Fibroblast of lung (primary cell): ENCODE results near the gene GRIK5. TPM values are rescaled to one million over a fixed set of nuclear protein-coding genes. Genes with fewer than 3 reads are reported as not detected.

ENCODE experiments used
- DNase-seq, 2 donors: peaks; one replicate each; pipeline versions ENCODE4 v3.0.0 to v3.0.0-alpha.2; 2010; ENCODE audit warnings: low read depth in 2 of 2
- H2AFZ ChIP-seq: 2 replicates; pipeline ENCODE4 v1.5.1; 2012; ENCODE audit warnings: low read length, control low read depth, inconsistent platforms
- H3K27ac ChIP-seq: 2 replicates; pipeline ENCODE4 v1.5.1; 2011; ENCODE audit warnings: low read length, control low read depth; ENCODE audit not compliant: insufficient read depth
- H3K27me3 ChIP-seq: 2 replicates; pipeline ENCODE4 v1.5.1; 2011; ENCODE audit warnings: mild to moderate bottlenecking, low read length; ENCODE audit not compliant: control insufficient read depth, insufficient read depth
- H3K36me3 ChIP-seq: 2 replicates; pipeline ENCODE4 v1.5.1; 2011; ENCODE audit warnings: low read length; ENCODE audit not compliant: control insufficient read depth, insufficient read depth
- H3K4me1 ChIP-seq: 2 replicates; pipeline ENCODE4 v1.5.1; 2011; ENCODE audit warnings: low read length; ENCODE audit not compliant: control insufficient read depth, insufficient read depth; ENCODE audit errors: extremely low read depth
- H3K4me2 ChIP-seq: 2 replicates; pipeline ENCODE4 v1.5.1; 2011; ENCODE audit warnings: low read length, control low read depth; ENCODE audit not compliant: insufficient read depth; ENCODE audit errors: extremely low read depth
- H3K4me3 ChIP-seq, 4 experiments: fragments of 200-600 bp in 1 of 4; sonication (generic) in 1 of 4; replicated peaks in 1 of 4; 2 replicates each; pipeline ENCODE4 v1.5.1; 2011 to 2016; ENCODE audit warnings: low read length in 4 of 4, low read depth in 3 of 4, mild to moderate bottlenecking in 3 of 4, control low read depth in 2 of 4, inconsistent platforms in 1 of 4, mixed read lengths in 1 of 4; ENCODE audit not compliant: insufficient read depth in 1 of 4; ENCODE audit errors: control extremely low read depth in 1 of 4
- H3K79me2 ChIP-seq: 2 replicates; pipeline ENCODE4 v1.5.1; 2012; ENCODE audit warnings: mild to moderate bottlenecking, low read length, inconsistent platforms; ENCODE audit not compliant: control insufficient read depth, insufficient read depth
- H3K9ac ChIP-seq: 2 replicates; pipeline ENCODE4 v1.5.1; 2011; ENCODE audit warnings: mild to moderate bottlenecking, low read length, control low read depth; ENCODE audit not compliant: insufficient read depth
- H3K9me3 ChIP-seq: 2 replicates; pipeline ENCODE4 v1.5.1; 2012; ENCODE audit warnings: low read depth, low read length; ENCODE audit not compliant: control insufficient read depth, insufficient read depth
- H4K20me1 ChIP-seq: 2 replicates; pipeline ENCODE4 v1.5.1; 2011; ENCODE audit warnings: low read length; ENCODE audit not compliant: control insufficient read depth, insufficient read depth; ENCODE audit errors: extremely low read depth
- CTCF ChIP-seq, 2 donors: IDR thresholded peaks in 1 of 2; conservative IDR thresholded peaks in 1 of 2; 1 replicate in 1 of 2; 2 replicates in 1 of 2; pipeline ENCODE4 v1.5.1; 2011 to 2012; ENCODE audit warnings: low read length in 2 of 2, control low read depth in 1 of 2, inconsistent platforms in 1 of 2, low read depth in 1 of 2, mild to moderate bottlenecking in 1 of 2
- EZH2 ChIP-seq: IDR thresholded peaks from 2 replicates; pipeline ENCODE4 v1.5.1; 2012; ENCODE audit warnings: low read length, control low read depth, mild to moderate bottlenecking; ENCODE audit errors: missing control alignments
- polyA plus RNA-seq, 2 donors: library from polyadenylated mRNA; depleted of rRNA in 1 of 2; stranded (reverse) in 1 of 2; unstranded in 1 of 2; fragments of >200 nt; gene quantifications; 2 replicates each; pipeline ENCODE4 v1.2.1, GENCODE V29; 2011 to 2012; ENCODE audit warnings: missing spikeins in 1 of 2
- total RNA-seq: library from RNA; depleted of rRNA; stranded (reverse); fragments of >200 nt; gene quantifications from 2 replicates; pipeline ENCODE4 v1.2.1, GENCODE V29; 2014

The GRIK5 gene
- total and polyA plus RNA-seq, 2 donors (not counting 1 experiment from before 2014, with no cell fraction given), result 0.03 to 3.5 TPM

GRCh38 chr19:41978470-41978869 is 91.5 kb downstream of the GRIK5 start:
- Histone ChIP-seq H3K4me1 (no peaks in the 10 kb centered on the region), H3K36me3 (no peaks in the 10 kb centered on the region), H3K4me2 (no peak overlapping the region), H3K9ac (no peak overlapping the region), H3K27me3 (no peaks in the 10 kb centered on the region), H3K9me3 (no peaks in the 10 kb centered on the region), H2AFZ (no peak overlapping the region), H4K20me1 (no peaks in the 10 kb centered on the region), H3K79me2 (no peaks in the 10 kb centered on the region), H3K27ac (no peak overlapping the region), H3K4me3 (no peak overlapping the region)
- DNase-seq, result no peak
- TF ChIP-seq EZH2 (no peak), CTCF (conservative IDR thresholded peaks at IDR 0.05 in 1 of 2, IDR thresholded peaks at IDR 0.05 in 1 of 2; ENCODE audit: low read depth in 1 of 2, low read length in 2 of 2) (no peak)

- H3K4me2 ChIP-seq, result no peak overlapping the region
- no peaks in the 10 kb centered on the region for H3K4me1 ChIP-seq
- H3K9me3 ChIP-seq, result no peaks in the 10 kb centered on the region
- H3K79me2 ChIP-seq, result no peaks in the 10 kb centered on the region
- H3K27ac ChIP-seq, result no peak overlapping the region
- no peak for DNase-seq
- H3K9ac ChIP-seq, result no peak overlapping the region
- H4K20me1 ChIP-seq, result no peaks in the 10 kb centered on the region
- H2AFZ ChIP-seq, result no peak overlapping the region
- TF ChIP-seq CTCF (conservative IDR thresholded peaks at IDR 0.05 in 1 of 2, IDR thresholded peaks at IDR 0.05 in 1 of 2; ENCODE audit: low read depth in 1 of 2, low read length in 2 of 2) (no peak), EZH2 (no peak)
- H3K36me3 ChIP-seq, result no peaks in the 10 kb centered on the region
- H3K4me3 ChIP-seq, result no peak overlapping the region
- no peaks in the 10 kb centered on the region for H3K27me3 ChIP-seq
Measured at GRCh38 chr19:41977916-41978315, 92.1 kb downstream of the GRIK5 start.

- H3K4me2 ChIP-seq, result no peak overlapping the region
- no peaks in the 10 kb centered on the region for H3K36me3 ChIP-seq
- no peaks in the 10 kb centered on the region for H3K79me2 ChIP-seq
- H3K27ac ChIP-seq, result no peak overlapping the region
- H4K20me1 ChIP-seq, result no peaks in the 10 kb centered on the region
- DNase-seq, result no peak
- TF ChIP-seq EZH2 (no peak), CTCF (conservative IDR thresholded peaks at IDR 0.05 in 1 of 2, IDR thresholded peaks at IDR 0.05 in 1 of 2; ENCODE audit: low read depth in 1 of 2, low read length in 2 of 2) (no peak)
- H3K4me1 ChIP-seq, result no peaks in the 10 kb centered on the region
- no peak overlapping the region for H2AFZ ChIP-seq
- no peak overlapping the region for H3K9ac ChIP-seq
- H3K9me3 ChIP-seq, result no peaks in the 10 kb centered on the region
- no peak overlapping the region for H3K4me3 ChIP-seq
- H3K27me3 ChIP-seq, result no peaks in the 10 kb centered on the region
Measured at GRCh38 chr19:41974652-41975051, 95.4 kb downstream of the GRIK5 start.
